Measurements from ENCODE around the gene MOGAT2. TPM values are rescaled to one million over a fixed set of nuclear protein-coding genes. Genes with fewer than 3 reads are reported as not detected.

MOGAT2 gene
- total RNA-seq, 3 donors from 2014 or later (not counting 1 experiment from before 2014, with no cell fraction given) = not detected

GRCh38 chr11:75762158-75762557, 44.5 kb downstream of the MOGAT2 start:
- H3K4me1 Mint-ChIP-seq = peaks cover 0 to under 1% of the 10 kb centered on the region in 2 donors
- no peaks in the 10 kb centered on the region for H3K9me3 Mint-ChIP-seq
- no peak overlapping the region for H3K27ac ChIP-seq (ENCODE audit: low read length)
- H3K4me3 ChIP-seq (ENCODE audit: low read length) = no peak overlapping the region
- 98% methylated on average over 8 of the region's 8 CpGs for WGBS (ENCODE audit: insufficient coverage)
- H3K27me3 Mint-ChIP-seq (ENCODE audit: low read depth in 2 of 2) = peaks cover 11 to 12% of the 10 kb centered on the region in 2 donors
- H3K4me3 Mint-ChIP-seq = no peak overlapping the region
- no peaks in the 10 kb centered on the region for H3K9me3 ChIP-seq (ENCODE audit: control insufficient read depth, insufficient read depth, low read length)
- H3K27ac Mint-ChIP-seq = no peak overlapping the region
- H3K27me3 ChIP-seq (ENCODE audit: control insufficient read depth, insufficient read depth, low read length) = no peaks in the 10 kb centered on the region
- no peaks in the 10 kb centered on the region for H3K36me3 Mint-ChIP-seq
- no peak for TF ChIP-seq CTCF (IDR thresholded peaks at IDR 0.05)
- no peak for DNase-seq
- intact Hi-C loops (cut with micrococcal nuclease) = no loop called here
- no peaks in the 10 kb centered on the region for H3K36me3 ChIP-seq (ENCODE audit: control insufficient read depth, insufficient read depth, low read length)
- H3K4me1 ChIP-seq (ENCODE audit: control insufficient read depth, insufficient read depth, low read length) = no peaks in the 10 kb centered on the region
- no peak for ATAC-seq

GRCh38 chr11:75762885-75763284, 45.2 kb downstream of the MOGAT2 start:
- peaks cover 2% of the 10 kb centered on the region for H3K4me1 ChIP-seq (ENCODE audit: control insufficient read depth, insufficient read depth, low read length)
- H3K4me1 Mint-ChIP-seq = peaks cover 3 to 8% of the 10 kb centered on the region in 2 donors
- no peak for ATAC-seq
- H3K27me3 ChIP-seq (ENCODE audit: control insufficient read depth, insufficient read depth, low read length) = peaks cover under 1% of the 10 kb centered on the region
- H3K27ac Mint-ChIP-seq = no peak overlapping the region
- H3K4me3 Mint-ChIP-seq = no peak overlapping the region
- no peaks in the 10 kb centered on the region for H3K9me3 ChIP-seq (ENCODE audit: control insufficient read depth, insufficient read depth, low read length)
- H3K9me3 Mint-ChIP-seq = no peaks in the 10 kb centered on the region
- no peak for TF ChIP-seq CTCF (IDR thresholded peaks at IDR 0.05)
- no peak for DNase-seq
- H3K27me3 Mint-ChIP-seq (ENCODE audit: low read depth in 2 of 2) = peaks cover 18% of the 10 kb centered on the region in 2 donors
- WGBS (ENCODE audit: insufficient coverage) = 72% methylated on average over 1 of the region's 2 CpGs
- H3K36me3 ChIP-seq (ENCODE audit: control insufficient read depth, insufficient read depth, low read length) = no peaks in the 10 kb centered on the region
- intact Hi-C loops (cut with micrococcal nuclease) = no loop called here
- H3K27ac ChIP-seq (ENCODE audit: low read length) = no peak overlapping the region
- no peaks in the 10 kb centered on the region for H3K36me3 Mint-ChIP-seq
- no peak overlapping the region for H3K4me3 ChIP-seq (ENCODE audit: low read length)

GRCh38 chr11:75763846-75764245, 46.2 kb downstream of the MOGAT2 start:
- Histone ChIP-seq H3K27ac (ENCODE audit: low read length) (no peak overlapping the region), H3K36me3 (ENCODE audit: control insufficient read depth, insufficient read depth, low read length) (no peaks in the 10 kb centered on the region), H3K4me3 (ENCODE audit: low read length) (no peak overlapping the region), H3K9me3 (ENCODE audit: control insufficient read depth, insufficient read depth, low read length) (no peaks in the 10 kb centered on the region), H3K4me1 (ENCODE audit: control insufficient read depth, insufficient read depth, low read length) (peaks cover 8% of the 10 kb centered on the region), H3K27me3 (ENCODE audit: control insufficient read depth, insufficient read depth, low read length) (peaks cover 5% of the 10 kb centered on the region)
- Mint-ChIP-seq H3K27ac (no peak overlapping the region), H3K4me1 (peaks cover 8 to 14% of the 10 kb centered on the region in 2 donors), H3K4me3 (no peak overlapping the region), H3K9me3 (no peaks in the 10 kb centered on the region), H3K36me3 (no peaks in the 10 kb centered on the region), H3K27me3 (ENCODE audit: low read depth in 2 of 2) (peaks cover 17 to 22% of the 10 kb centered on the region in 2 donors)
- DNase-seq (no peak), ATAC-seq (no peak)
- 87% methylated on average over 3 of the region's 3 CpGs for WGBS (ENCODE audit: insufficient coverage)
- intact Hi-C loops (cut with micrococcal nuclease) = no loop called here
- TF ChIP-seq CTCF (IDR thresholded peaks at IDR 0.05) = no peak

- Histone ChIP-seq H3K27ac (ENCODE audit: low read length) (no peak overlapping the region), H3K36me3 (ENCODE audit: control insufficient read depth, insufficient read depth, low read length) (no peaks in the 10 kb centered on the region), H3K4me3 (ENCODE audit: low read length) (no peak overlapping the region), H3K4me1 (ENCODE audit: control insufficient read depth, insufficient read depth, low read length) (peaks cover 14% of the 10 kb centered on the region), H3K9me3 (ENCODE audit: control insufficient read depth, insufficient read depth, low read length) (no peaks in the 10 kb centered on the region), H3K27me3 (ENCODE audit: control insufficient read depth, insufficient read depth, low read length) (peaks cover 12% of the 10 kb centered on the region)
- Mint-ChIP-seq H3K4me3 (no peak overlapping the region), H3K9me3 (no peaks in the 10 kb centered on the region), H3K27ac (no peak overlapping the region), H3K27me3 (ENCODE audit: low read depth in 2 of 2) (peaks cover 24% of the 10 kb centered on the region in 2 donors), H3K36me3 (no peaks in the 10 kb centered on the region), H3K4me1 (peaks cover 13 to 14% of the 10 kb centered on the region in 2 donors)
- no peak for ATAC-seq
- 93% methylated on average over 3 of the region's 3 CpGs for WGBS (ENCODE audit: insufficient coverage)
- intact Hi-C loops (cut with micrococcal nuclease) = no loop called here
- no peak for TF ChIP-seq CTCF (IDR thresholded peaks at IDR 0.05)
- no peak for DNase-seq
These were observed 47.5 kb downstream of the MOGAT2 start for GRCh38 chr11:75765116-75765515.
